ENCODE results near the gene RANBP3. TPM values are rescaled to one million over a fixed set of nuclear protein-coding genes. Genes with fewer than 3 reads are reported as not detected.
"Not testable (repeated sequence)": the region's sequence is repeated elsewhere in the genome, so short reads cannot be mapped to it uniquely, and the experiment has no call there.

The RANBP3 gene
- total RNA-seq, 1 donor from 2014 or later, result 20.0 TPM

- DNase-seq (ENCODE audit: low read depth in 2 of 2), result peak; percentile 70 to 85
These were observed 9.3 kb upstream of the RANBP3 start for GRCh38 chr19:5987077-5987818.

DNA sequence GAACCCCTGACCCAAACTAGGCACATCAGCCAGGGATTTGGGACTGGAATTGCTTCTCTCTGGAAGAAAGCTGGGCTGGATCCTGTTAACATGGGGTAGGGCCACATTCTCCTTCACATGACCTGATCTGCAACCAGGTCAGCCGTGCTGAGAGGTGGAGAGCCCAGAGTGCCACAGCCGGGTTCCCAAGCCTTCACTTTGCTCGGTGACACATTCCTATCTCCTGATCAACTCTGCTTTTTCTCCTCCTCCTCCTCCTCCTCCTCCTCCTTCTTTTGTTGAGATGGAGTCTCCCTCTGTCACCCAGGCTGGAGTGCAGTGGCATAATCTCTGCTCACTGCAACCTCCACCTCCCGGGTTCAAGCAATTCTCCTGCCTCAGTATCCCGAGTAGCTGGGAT, 7.9 kb upstream of the RANBP3 start:
- not testable (repeated sequence) for DNase-seq (ENCODE audit: low read depth in 2 of 2)

GRCh38 chr19:5985098-5985783, 7.3 kb upstream of the RANBP3 start:
- DNase-seq (ENCODE audit: low read depth in 2 of 2), result no peak

GRCh38 chr19:5984600-5984999, 6.7 kb upstream of the RANBP3 start:
- no peak for DNase-seq (ENCODE audit: low read depth in 2 of 2)

GRCh38 chr19:5983367-5983955, 5.5 kb upstream of the RANBP3 start:
- no peak for DNase-seq (ENCODE audit: low read depth in 2 of 2)

GRCh38 chr19:5978606-5979552, 939 bp upstream of the RANBP3 start:
- DNase-seq (ENCODE audit: low read depth in 2 of 2), result no peak

GRCh38 chr19:5977222-5977784, 637 bp downstream of the RANBP3 start:
- no peak for DNase-seq (ENCODE audit: low read depth in 2 of 2)

DNA sequence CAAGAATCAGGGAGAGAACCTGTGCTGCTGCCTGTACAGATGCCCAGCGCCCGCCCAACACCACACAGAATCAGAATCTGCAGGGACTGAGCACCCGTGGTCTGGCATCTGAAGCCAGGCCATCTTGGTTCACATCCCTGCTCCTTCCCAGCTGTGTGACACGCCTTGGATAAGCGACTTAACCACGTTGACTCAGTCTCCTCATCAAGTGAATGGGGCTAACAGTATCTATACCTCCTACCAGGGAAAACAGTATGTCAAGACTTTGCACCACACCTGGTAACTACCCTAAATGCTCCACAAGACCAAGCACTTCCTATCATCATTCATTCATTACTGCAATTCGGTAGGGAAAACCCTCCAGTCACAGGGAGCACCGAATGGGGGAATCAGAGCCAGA, 1.2 kb downstream of the RANBP3 start:
- DNase-seq (ENCODE audit: low read depth in 2 of 2), result no peak

DNA sequence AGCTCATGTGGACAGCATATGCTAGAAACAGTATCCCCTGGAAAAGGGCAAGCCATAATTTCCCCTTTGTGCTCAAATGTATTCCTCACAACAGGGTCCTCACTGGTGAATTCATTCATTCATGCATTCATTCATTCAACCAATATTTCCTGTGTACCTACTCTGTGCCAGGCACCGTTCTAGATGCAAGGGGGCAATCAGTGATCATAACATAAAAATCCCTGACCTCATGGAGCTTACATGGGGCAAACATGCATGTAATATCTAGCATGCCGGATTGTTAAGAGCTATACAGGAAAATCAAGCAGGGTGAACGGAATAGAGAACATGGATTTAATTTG, 2.6 kb downstream of the RANBP3 start:
- DNase-seq (ENCODE audit: low read depth in 2 of 2), result no peak

DNA sequence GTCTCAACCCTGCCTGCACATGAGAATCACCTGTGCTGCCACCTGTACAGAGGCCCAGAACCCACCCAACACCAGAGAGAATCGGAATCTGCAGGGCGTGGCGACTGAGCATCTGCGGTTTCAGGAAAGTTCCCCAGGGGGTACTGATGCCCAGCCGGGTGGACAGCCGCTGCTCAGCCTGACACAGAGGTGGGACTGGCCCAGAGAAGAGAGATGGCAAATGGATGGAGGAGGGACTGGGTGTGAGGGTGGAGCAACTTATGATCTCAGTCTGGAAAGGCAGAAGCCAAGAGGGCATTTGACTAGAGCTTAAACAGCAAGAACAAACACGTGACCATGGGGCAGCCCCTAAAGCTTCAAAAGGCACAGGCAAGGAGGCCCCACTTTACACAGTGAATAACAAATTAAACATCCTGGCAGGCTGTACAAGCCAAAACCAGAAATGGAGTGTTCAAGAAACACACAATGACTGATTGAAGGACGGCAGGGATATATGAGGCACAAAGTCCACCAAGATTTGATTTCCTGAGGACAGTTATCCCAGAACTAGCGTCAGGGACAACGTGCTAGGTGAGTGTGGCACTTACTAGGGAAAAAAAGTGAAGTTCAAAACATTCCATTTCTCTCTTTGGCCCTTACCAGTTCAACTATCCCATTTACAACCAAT, 3.1 kb downstream of the RANBP3 start:
- no peak for DNase-seq (ENCODE audit: low read depth in 2 of 2)

DNA sequence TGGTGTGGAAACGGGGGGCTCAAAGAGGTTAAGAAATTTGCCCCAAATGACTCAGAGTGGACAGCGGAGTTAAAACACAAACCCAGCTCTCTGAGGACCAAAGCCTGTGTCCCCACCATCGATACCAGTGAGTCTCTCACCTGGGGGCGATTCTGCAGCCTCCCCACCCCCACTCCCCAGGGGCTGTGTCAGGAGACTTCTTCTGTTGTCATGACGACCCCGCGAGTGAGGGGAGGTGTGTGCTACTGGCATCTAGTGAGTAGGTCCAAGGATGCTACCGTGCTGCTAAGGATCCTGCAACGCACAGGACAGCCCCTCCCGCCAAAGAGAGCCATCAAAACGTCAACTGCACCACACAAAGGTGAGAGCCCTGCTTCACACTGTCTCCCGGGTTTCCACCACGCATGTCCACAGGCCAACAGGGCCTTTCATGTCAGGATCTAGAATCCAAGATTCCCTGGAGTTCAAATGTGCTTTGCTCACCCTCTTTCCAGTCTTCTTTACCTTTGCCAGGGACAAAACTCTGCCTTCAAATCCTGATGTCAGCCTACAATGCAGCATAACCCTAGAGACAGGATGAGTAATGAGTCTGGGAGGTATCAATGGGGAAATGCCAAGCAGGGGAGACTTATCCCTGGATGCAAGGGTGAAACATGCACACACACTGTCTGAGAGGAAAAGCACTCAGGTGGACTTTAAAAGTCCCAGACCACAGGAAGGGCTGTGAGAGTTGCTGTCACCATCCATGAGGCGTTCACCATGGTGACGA, 3.9 kb downstream of the RANBP3 start:
- no peak for DNase-seq (ENCODE audit: low read depth in 2 of 2)

DNA sequence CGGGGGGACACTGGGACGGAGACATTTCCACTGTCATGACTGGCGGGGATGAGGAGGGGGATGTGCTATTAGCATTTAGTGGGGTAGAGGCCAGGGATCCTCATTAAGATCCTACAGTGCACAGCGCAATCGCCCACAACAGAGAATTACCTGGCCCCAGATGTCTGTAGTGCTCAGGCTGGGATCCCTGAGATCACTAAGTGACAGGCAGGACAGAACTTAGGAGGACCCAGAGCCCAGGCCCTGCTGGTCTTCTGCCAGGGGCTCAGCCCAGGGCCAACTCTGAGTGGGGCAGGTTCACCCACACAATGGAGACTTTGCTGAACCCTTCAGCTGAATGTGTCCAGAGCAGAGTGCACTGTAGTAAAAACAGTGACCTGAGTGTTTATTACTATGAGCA, 4.6 kb downstream of the RANBP3 start:
- DNase-seq (ENCODE audit: low read depth in 2 of 2), result no peak

DNA sequence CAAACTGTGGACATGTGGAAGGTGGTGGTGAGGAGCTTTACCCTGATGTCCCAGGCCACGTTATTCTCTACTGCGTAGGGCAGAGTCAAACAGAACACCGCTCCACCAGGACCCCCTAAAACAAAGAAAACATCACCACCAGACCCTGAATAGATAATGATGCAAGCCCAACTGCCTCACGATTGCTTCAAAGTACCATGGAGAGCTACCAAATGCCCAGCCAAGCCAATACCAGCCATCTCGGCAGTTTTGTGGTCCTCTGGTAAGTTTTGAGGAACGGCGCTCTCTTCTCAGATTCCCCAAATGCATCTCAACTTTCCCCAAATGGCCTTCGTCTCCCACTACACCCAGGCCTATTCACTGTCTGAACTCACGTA, 5.6 kb downstream of the RANBP3 start:
- DNase-seq (ENCODE audit: low read depth in 2 of 2), result no peak

DNA sequence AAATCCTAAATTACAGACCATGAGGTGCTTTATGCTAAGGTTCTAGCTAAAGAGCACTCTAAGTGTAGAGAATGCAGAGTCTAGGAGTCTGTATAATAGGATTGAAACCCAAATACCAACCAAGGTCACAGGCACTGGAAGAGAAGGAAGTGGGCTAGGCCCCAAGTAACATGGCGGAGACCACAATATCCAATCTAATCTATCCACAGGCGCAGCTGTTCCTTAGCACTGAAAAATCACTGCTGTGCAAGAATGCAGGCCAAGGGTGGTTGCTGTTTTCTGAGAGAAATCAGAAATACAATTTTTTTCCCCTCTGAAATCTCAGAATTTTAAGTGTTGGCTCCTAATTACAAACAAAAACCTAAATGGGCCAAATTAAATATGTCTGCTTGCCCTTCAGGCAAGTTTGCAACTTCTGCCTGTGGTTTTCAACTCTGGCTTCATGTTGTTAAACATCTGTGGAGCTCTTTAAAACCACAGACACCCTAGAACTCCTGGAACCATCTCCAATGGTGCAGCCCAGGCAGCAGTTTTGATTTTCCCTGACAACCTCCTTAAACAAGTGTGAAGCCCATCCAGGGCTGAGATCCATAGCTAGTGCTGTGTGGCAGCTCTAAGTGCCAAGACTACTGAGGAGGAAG, 6.1 kb downstream of the RANBP3 start:
- DNase-seq (ENCODE audit: low read depth in 2 of 2), result no peak

GRCh38 chr19:5969476-5969875, 8.5 kb downstream of the RANBP3 start:
- DNase-seq (ENCODE audit: low read depth in 2 of 2), result no peak

DNA sequence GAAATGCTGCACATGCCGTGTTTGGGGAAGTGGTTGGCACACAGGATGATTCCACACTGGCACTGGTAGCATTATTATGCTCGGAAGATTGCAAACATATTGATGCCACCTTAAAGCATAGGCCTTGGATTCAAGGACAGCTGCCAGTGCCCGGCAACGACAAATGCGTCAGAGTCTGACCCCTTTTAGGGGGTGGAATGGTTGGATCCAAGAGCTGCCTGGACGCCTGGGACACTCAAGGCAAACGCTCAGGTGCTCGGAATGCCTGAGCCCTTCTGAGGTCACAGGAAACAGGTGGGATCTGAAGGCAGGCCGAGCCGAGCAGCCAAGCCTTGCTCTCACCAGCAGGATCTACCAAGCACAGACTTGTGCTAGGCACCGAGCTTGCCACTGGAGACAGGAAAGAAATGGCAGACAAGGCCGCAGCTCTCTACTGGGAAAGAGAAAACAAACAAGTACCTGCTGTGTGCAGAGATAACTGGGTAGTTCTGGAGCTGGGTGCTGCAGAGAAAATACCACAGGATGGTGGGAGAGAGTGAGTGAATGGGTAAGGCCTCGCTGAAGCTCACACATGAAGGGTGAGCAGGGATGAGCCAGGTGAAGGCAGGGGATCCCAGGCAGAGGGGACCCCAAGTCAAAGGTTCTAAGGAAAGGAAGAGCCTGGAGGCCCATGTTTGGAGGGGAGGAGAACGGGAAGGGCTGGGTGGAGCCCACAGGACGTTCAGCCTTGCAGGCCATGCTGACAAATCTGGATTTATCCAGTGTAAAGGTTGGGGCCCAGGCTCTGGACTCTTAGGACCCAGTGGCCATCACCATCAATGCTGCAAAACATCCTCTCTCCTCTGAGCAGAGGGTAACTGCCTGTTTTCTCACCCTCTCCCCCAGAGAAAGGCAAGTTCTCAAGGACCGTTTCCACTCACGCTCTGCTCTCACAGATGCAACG, 9.2 kb downstream of the RANBP3 start:
- peak in 1 of 2 donors; percentile 51 for DNase-seq (ENCODE audit: low read depth in 2 of 2)

DNA sequence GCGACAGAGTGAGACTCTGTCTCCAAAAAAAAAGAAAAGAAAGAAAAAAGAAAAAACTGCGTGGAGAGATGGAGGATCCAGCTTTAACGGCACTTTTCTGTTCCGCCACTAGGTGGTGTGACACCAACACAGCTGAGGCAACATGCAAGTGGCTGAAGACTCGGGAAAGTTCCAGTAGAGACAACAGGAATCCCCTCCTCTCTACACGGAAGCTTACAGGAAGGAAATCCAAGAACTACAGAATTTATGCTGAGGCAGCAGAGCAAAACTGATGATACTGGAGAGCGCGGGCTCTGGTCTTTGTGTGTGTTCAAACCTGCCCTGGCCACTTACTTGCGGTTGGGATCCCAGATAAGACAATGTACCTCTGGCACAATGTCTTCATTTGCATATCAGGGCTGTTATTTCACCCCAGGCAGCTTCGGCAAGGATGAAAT, 9.9 kb downstream of the RANBP3 start:
- DNase-seq (ENCODE audit: low read depth in 2 of 2), result peak; percentile 91 to 92

DNA sequence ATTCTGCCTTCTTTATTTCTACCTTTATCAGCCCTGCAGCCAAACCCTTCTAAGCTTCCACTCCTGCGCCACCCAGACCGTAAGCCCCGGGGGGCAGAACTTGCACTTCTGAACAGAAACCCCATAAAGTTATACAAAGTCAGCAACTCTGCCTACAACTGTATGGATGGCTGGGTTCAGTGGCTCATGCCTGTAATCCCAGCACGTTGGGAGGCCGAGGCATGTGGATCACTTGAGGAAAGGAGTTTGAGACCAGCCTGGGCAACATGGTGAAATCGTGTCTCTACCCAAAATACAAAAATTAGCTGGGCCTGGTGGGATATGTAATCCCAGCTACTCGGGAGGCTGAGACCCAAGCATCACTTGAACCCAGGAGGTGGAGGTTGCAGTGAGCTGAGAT, 10.4 kb downstream of the RANBP3 start:
- DNase-seq (ENCODE audit: low read depth in 2 of 2), result no peak

DNA sequence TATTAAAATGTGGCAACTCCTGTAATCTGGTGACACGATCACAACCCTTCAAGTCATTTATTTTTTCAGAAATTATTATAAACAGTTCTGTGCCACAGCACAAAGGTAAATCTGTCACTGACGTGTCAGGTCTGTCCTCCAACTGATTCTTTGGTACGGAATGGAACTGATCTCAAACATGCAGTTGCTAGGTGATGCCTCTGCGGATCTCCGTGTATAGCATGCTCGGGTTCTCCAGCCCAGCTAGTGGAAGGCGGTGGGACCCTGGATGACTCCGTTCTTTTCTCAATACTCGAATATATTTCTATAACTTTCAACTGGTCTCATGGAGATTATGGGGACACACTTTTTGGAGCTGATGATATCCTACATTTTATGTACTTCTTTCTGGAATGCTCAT, 11.0 kb downstream of the RANBP3 start:
- DNase-seq (ENCODE audit: low read depth in 2 of 2), result no peak
